Left cardiac atrium (tissue), 4 donors: ENCODE measurements around the gene RNH1. TPM values are rescaled to one million over a fixed set of nuclear protein-coding genes. Genes with fewer than 3 reads are reported as not detected.
A peak's percentile ranks its signal among the peaks of the same experiment; 100 is the strongest.

Experiments
- ATAC-seq, 2 donors: fragments of 200-7000 bp; cut with Tn5 transposase; one replicate each; pipeline ENCODE4 v1.9.1; 2020; ENCODE audit warnings: mild to moderate bottlenecking in 2 of 2, moderate library complexity in 2 of 2
- DNase-seq: peaks from one replicate; pipeline ENCODE4 v3.0.0-alpha.2; 2020
- intact Hi-C, 2 donors: fragments of 100-400 bp; cut with DNase I; formaldehyde crosslinking; loops; one replicate each; pipeline versions ENCODE4 v1.14.1 to v1.15.1; 2022 to 2023
- long read RNA-seq: library from polyadenylated mRNA; unstranded; transcript quantifications from one replicate; pipeline ENCODE4 v2.0.0, GENCODE V29; 2021
- total RNA-seq, 2 donors: library from RNA; stranded (reverse); fragmentation: NEBNext Ultra II Directional; extraction: Animal tissue kit (Norgen Biotek cat#: 25700); gene quantifications; one replicate each; pipeline ENCODE4 v1.2.1, GENCODE V29; 2021
- donor health status: DM: no; HTN: yes; CAD: no.
- donor health status: DM: no; HTN: yes; CAD: no; lungs with severe emphysema.
- donor health status: DM: yes; HTN: yes; CAD: no.
- donor health status: Dilated cardiomyopathy.

Gene RNH1
- total RNA-seq = 100 to 1,000 TPM; 153 to 159 TPM
- long read RNA-seq, transcript RNH1-203 (10 exons, 1,722 nt) = major isoform, 190 of 578 reads
- long read RNA-seq, transcript RNH1-202 (10 exons, 1,791 nt) = minor isoform, 109 of 578 reads
- long read RNA-seq, transcript RNH1-224 (9 exons, 2,973 nt) = minor isoform, 11 of 578 reads
- long read RNA-seq, transcript RNH1-206 (10 exons, 1,725 nt) = minor isoform, 9 of 578 reads
- long read RNA-seq, partial matches to known transcripts = 110 of 578 reads
- long read RNA-seq, other reads (novel, unspliced or antisense) = 126 of 578 reads

DNA sequence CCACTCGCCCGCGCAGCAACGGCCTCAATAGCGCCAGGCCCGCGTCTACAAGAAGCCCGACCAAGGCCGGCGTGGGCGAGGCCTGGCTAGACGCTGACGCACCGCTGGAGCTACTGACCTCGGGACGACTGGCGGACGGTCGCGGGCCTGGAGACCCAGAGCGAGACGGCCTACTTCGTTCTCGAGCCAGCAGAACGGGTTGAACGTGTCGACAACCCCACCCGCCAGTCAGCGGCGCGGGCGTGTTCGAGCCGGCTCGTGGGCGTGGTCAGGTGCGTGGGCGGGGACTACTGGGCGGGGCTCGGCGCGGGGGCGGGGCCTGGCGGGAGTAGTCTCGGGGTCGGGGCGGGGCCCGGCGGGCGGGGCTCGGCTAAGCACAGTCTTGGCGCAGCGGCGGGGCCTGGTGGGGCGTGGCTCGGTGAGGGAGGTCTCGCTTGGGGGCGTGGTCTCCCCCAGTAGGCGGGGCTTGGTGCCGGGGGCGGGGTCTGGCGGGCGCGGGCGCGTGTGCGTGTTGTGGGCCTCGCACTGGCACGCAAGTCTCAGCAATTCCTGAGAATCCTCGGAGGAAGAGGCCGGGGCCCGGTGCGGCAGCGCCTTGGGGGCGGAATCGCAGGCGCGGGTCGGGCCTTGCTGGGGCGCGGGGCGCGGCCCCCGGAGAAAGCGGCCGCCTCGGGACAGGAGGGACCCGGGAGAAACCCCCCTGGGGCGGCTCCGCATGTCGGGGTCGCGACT lies at the start of gene RNH1:
Gene RNH1, minus strand, starts transcription at position 248 of the 732 bp plus-strand sequence. CDS start 5,080 bp downstream, outside the sequence.
- peak; percentile 90 for ATAC-seq
- peak; percentile 99 for DNase-seq
- intact Hi-C loops = loop anchor here in 1 of 2 donors (1.0 kb wide), 1 partner anchor 59 kb away; no protein-coding TSS in a partner anchor

DNA sequence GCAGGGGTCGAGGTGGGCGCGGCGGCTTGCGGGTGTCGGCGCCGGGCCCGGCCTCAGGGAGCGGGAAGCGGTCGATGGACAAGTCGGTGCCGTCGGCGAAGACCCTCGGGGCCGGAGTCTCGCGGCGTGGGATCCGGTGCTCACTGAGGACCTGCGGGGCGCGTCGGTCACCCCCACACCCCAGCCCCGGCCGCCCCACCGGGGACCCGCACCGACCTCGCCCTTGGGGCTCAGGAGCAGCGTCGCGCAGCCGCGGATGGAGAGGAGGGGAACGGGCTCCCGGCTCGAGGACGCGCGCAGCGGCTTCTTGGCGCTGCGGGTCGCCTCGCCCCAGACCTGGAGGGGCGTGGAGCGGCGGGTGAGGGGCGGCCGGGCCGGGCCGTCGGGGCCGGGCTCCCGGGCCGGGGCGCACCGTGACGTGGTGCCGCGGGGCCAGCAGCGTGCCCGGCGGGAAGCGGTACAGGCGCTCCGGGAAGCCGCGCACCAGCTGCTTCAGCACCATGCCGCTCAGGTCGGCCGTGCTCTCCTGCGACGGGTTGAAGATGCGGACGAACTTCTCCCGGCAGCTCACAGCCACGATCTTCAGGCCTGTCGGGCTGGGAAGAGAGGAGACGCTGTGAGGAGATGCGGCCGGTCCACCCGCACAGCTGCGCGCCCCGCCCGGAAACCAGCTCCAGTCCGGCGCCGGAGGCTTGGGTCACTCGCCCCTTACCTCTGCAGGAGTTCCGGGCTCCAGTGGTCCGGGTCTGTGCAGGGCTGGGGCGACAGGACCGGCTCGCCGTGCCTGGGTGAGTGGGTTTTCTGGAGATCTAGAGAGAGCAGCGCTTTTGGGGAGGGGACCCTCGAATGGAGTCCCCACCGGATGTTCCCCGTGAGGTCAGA lies 49.0 kb upstream of the RNH1 start:
- intact Hi-C loops = loop anchor here (5.0 to 10.0 kb wide), 2 partner anchors 59 to 166 kb away; partner anchors contain the start of gene IRF7 (in 1 of the 2)
- ATAC-seq (no peak), DNase-seq (no peak)

DNA sequence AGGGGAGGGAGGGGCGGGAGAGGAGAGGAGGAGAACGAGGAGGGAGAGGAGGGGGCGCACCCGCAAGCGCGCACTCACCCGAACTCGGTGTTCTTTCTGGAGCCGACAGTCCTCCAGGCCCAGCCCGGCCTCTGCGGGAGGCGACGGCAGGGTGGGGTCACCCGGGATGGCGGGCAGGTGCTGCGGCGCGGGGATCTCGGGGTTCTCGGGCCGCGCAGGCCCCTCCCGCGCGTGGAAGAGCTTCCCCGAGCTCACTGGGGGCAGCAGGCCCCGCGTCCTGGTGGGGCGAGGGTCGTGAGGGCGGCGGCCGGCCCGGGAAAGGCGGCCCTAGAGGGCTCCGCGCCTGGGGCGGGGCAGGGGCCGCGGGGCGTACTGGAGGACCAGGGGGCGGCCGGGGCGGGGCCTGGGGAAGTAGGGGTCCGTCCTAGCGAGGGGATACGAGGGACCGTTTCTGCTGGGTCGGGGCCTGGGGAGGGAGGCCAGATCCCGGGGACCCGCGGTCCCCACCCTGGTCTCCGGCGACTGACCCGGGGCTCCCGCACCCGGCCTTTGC lies 48.3 kb upstream of the RNH1 start:
- ATAC-seq = peak; percentile 3 to 11
- DNase-seq = no peak
- intact Hi-C loops = loop anchor here (5.0 to 10.0 kb wide), 2 partner anchors 59 to 167 kb away; partner anchors contain the start of gene IRF7 (in 1 of the 2)

DNA sequence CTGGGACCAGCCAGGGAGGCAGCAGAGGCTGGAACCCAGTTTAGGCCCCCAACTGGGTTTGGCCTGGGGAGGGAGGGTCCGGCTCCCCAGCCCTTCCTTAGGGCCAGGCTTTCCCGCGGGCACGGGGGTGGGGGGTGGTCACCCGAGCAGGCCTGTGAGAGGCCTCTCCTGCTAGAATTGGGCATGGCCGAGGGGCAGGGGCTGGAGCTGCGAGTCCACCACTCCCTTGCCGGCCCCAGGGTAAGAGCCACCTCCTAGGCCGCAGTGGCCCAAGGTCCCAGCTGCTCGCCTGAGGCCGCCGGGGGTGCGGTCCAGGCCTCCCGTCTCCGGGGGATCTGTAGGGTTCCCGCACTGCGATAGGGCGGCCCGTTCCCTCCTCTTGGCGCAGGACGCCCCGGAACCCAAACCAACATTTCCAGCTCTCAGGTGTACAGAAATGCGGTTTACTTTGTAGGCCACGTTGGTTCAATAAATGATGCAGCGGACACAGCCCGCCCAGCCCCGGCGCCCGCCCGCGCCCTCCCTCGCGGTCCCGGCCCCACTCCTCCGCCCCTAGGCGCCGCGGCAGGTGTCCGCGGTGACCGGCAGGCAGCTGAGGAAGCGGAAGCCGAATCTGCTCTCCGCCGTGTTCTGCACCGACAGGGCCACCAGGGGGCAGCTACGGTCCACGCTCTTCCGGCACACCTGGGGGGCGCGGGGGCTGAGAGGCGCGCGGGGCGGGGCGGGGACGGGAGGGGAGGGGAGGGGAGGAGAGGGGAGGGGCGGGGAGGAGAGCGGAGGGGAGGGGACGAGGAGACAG lies 47.6 kb upstream of the RNH1 start:
- DNase-seq (peak; percentile 69), ATAC-seq (peak; percentile 74 to 75)
- intact Hi-C loops = loop anchor here (5.0 to 10.0 kb wide), 2 partner anchors 60 to 168 kb away; partner anchors contain the start of gene IRF7 (in 1 of the 2)

DNA sequence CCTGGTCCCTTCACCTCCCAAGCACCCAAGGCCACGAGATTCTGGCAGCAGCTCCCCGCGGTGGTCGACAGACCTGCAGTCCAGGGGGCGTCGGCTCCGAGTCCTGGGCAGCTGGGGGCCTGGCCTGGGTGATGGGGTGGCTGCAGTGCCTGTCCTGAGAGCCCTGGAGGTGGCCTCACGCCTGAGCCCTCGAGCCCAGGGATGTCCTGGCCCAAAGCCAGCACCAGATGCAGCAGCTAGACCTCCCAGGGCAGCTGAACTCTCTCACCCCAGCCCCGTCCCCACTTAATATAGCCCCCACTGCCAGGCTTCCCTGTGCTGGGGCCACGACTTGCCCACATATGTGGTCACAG lies 46.9 kb upstream of the RNH1 start:
- DNase-seq = no peak
- intact Hi-C loops = loop anchor here in 1 of 2 donors (10.0 kb wide), 1 partner anchor 61 kb away; the partner anchor contains the start of gene IRF7
- ATAC-seq = no peak

DNA sequence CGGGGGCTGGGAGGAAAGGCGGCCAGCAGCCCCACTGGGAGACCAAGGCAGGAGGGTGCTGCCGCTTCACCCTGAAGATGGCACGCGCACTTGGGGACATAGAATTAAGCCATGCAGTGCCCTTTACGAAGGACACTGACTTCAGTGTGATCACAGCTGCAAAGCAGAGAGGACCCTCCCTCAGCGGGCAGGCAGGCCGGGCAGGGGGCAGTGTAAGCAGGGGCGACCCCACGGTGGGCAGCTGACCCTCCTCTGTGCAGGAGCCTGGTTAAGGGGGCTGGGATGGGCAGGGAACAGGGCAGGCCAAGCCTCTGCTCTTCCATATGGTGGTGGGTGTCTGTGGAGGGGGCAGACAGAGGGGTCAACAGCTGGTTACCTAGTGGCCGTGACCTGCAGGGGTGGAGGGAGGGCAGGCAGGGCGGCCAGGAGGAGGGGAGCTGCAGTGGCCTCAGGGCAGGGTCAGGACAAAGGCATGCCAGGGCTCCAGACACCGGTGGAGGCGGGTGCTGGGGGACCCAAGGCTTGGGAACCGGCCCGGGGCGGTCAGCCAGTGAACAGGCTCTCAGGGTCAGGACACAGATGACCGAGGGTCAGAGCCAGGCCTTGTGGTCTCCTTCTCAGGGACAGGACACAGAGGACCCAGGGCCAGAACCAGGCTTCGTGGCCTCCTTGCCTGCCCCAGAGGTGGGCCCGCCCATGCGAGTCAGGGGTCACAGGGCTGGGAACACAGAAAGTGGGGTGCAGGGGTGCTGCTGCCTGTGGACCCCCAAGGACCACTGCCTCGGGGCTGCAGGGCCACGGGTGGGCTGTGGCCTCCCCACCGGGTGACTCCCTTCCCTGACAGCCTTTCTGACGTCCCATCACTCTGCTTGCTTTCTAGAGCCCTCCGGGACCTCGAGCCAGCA lies 46.3 kb upstream of the RNH1 start:
- ATAC-seq (no peak), DNase-seq (no peak)
- intact Hi-C loops = loop anchor here in 1 of 2 donors (10.0 kb wide), 1 partner anchor 61 kb away; the partner anchor contains the start of gene IRF7

DNA sequence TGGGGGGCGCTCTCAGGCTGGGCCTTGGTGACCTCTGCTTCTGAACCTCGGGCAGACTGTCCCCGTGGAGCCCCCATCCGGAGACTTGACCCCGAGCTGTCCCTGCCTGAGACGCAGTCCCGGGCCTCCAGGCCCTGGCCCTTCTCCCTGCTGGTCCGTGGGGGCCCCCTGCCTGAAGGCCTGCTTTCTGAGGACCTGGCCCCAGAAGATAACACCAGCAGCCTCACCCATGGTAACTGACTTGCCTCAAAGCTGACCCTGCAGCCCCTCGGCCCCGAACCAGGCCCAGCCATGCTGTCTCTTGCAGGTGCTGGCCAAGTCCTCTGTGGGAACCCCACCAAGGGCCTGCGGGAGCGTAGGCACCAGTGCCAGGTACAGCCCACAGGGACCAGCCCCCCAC lies 44.6 kb upstream of the RNH1 start:
- intact Hi-C loops = loop anchor here in 1 of 2 donors (10.0 kb wide), 1 partner anchor 63 kb away; the partner anchor contains the start of gene IRF7
- ATAC-seq (no peak), DNase-seq (no peak)

DNA sequence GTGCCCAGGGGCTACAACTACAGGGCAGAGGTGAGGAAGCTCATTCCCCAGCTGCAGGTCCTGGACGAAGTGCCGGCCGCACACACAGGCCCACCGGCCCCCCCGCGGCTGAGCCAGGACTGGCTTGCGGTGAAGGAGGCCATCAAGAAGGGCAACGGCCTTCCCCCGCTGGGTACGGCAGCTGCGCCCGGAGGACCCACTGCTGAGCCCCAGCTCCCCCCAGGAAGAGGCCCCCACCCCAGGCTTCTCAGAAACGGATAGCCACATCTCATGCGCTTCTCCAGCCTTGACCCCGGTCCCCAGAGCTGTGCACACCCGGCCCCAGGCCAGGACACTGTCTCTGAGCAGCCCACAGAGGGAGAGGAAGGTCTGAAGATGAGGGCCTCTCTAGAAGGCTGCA lies 44.1 kb upstream of the RNH1 start:
- ATAC-seq (no peak), DNase-seq (no peak)
- intact Hi-C loops = loop anchor here in 1 of 2 donors (10.0 kb wide), 1 partner anchor 64 kb away; the partner anchor contains the start of gene IRF7

DNA sequence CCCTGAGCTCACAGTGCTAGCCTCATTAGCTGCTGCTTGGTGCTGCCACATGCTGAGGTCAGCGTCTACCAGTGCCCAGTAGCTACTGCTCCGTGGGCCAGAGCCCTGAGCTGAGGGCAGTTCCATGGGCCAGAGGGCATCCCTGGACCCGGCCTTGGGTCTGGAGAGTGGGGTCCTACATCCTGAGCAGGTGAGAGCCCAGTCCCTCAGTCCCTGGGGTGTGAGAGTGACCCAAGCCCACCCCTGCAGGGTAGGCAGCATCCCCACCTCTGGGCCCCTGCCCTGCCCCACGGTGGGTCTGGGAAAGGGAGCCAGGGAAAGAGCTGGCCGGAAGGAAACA lies 43.7 kb upstream of the RNH1 start:
- intact Hi-C loops = loop anchor here in 1 of 2 donors (10.0 kb wide), 1 partner anchor 64 kb away; the partner anchor contains the start of gene IRF7
- ATAC-seq = no peak
- no peak for DNase-seq

DNA sequence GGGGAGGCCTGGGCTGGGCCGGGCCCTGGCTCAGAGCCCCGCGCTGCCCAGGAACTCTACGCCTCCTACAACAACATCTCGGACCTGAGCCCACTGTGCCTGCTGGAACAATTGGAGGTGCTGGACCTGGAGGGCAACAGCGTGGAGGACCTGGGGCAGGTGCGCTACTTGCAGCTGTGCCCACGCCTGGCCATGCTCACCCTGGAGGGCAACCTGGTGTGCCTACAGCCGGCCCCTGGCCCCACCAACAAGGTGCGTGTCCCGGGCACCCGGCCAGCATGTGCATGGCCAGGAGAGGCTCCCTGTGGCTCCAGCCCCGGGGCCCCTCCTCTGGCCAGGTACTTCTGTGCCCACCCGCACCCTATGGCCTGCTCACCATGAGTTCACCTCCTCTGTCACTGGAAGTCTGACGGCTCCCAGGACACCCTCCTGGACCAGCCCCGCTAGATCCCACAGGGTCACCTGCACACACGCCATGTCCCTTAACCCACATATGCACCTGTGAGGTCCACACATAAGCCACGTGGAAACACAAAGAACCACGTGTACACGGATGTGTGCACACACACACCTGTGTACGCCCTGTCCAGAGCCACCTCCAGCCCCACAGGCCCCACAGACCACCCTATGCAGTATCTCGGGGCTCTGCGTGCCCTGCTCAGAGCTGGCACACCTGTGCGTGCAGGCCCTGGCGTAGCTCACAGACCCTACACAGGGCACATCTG lies 43.1 kb upstream of the RNH1 start:
- DNase-seq (no peak), ATAC-seq (no peak)
- intact Hi-C loops = loop anchor here in 1 of 2 donors (10.0 kb wide), 1 partner anchor 65 kb away; the partner anchor contains the start of gene IRF7

DNA sequence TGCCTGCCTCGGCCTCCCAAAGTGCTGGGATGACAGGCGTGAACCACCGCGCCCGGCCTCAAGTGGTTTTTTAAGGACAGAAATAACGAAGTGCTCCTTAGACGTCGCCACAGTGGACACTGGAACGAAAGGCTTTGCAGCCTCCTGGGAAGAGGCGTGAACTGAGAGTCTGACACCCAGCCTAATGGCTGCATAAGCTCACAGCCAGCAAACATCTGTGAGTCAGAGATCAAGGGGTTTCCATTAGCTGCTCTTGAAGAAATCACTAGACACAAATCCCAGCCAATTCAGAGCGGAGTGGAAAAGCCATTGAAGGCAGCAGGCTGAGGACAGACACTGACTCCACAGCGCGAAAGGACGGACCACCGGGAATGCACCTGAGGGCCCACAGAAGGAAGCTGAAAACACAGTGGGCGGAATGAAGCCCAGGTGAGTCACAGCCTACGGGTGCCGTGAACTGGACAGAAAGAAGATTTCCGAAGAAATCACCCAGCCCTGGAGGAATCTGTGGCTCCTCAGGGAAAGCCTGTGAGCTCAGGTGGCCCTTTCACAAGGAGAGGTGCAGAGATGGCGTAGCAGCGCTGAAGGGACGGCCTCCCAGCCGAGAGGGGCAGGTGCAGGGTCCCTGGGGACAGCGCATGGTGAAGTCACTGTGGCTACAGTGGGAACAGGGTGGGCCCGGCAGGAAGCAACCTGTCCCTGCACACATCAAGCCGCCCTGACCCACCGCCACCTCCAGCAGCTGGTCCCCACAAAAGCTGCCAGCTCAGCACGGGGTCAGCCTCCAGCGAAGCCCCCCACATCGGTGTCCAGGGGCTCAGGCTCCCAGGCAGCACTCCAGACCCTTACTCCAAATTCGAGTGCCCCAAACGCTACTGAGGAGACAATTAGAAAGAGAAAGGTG lies 41.9 kb upstream of the RNH1 start:
- ATAC-seq (no peak), DNase-seq (no peak)
- intact Hi-C loops = no loop called here

DNA sequence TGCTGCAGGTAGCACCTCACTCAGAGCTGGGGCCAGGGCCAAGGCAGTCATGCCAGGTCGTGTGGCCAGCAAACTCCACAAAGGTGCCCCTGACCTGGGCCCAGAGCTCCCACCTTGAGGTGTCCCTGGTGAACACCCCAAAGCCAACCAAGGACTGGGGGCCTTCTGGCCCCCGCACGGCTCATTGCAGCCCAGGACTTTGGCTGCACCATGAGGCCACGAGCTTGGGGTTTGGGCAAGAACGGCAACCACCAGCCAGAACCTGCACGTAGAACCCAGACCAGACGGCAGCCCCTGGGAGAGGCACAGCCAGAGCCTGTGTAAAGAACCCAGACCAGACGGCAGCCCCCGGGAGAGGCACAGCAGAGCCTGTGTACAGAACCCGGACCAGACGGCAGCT lies 38.1 kb upstream of the RNH1 start:
- no peak for ATAC-seq
- no peak for DNase-seq
- intact Hi-C loops = no loop called here

DNA sequence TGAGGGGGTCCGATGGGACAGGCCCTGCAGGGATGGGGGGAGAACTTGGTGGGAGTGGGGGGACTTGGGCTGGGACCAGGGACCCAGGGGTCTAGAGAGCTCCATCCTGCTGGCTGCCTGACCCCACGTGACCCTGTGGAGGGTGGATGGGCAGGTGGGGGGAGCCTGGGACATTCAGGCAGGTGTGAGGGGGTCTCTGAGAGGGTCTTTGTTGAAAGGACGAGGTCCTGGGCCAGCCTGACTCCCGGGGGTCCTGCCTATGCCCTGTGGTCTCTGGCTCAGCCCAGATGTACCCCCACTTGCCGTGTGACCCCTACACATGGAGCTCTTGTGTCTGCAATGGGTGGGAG lies 37.8 kb upstream of the RNH1 start:
- no peak for ATAC-seq
- DNase-seq = no peak
- intact Hi-C loops = no loop called here

DNA sequence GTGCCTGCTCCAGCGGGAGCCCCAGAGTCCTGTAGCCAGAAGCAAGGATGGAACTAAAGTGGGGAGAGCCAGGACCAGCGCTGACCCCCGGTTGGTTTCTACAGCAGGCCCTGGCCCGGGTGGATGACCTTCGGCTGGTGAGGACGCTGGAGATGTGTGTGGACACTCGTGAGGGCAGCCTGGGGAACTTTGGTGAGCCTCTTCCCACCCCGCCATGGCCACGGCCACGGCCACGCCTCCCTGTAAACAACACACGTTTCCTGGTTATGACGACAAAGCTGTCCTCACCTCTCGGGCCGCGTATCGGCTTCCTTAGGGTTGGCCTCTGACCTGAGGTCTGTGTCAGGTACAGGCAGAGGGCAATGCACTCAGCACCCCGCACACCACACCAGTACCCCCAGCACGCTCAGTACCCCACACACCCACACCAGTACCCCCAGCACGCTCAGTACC lies 34.4 kb upstream of the RNH1 start:
- ATAC-seq = no peak
- peak; percentile 8 for DNase-seq
- intact Hi-C loops = no loop called here
